Measurements from ENCODE around the gene GRK5. TPM values are rescaled to one million over a fixed set of nuclear protein-coding genes. Genes with fewer than 3 reads are reported as not detected.

Gene GRK5
- total RNA-seq, 1 experiment from 2014 or later, result 1.2 TPM

DNA sequence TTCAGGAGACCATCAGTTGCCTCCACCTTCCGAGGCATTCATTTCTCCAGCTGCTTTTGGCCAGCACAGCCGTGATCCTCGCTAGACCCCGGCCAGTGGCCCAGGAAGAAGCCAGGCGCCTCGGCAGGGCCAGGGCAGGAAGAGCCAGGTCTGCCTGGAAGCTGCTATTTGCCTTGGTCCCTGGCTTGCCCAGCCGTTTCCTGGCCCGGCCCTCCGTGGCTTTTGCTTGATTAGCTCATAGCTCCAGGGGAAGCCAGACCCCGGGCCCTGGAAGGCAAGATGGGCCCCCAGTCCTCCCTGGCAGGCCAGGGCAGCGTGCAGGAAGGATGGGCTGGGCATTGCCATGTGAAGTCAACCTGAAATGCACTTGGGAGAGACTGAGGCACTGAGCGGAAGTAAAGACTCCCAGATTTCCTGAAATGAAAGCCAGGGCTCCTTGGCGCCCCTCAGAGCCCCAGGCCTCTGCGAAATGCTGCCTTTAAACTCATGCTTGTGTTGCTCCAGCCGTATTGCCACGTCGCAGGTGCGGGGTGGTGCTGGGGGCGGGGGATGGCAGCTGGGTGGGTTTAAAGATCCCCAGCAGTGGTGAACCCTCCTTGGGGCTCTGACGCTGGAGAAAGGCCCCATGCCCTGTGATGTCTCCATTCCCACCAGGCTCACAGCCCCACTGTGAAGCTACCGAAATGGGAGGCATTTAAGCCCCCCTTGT, 160.6 kb downstream of the GRK5 start:
- Histone ChIP-seq H3K56ac (ENCODE audit: insufficient read length, low read depth, low read length) (no peak overlapping the region), H4K91ac (ENCODE audit: insufficient read length, low read depth, low read length) (no peak overlapping the region), H3K79me2 (ENCODE audit: insufficient read depth, low read length) (no peaks in the 10 kb centered on the region), H2BK15ac (ENCODE audit: low read depth, low read length) (no peak overlapping the region), H2BK20ac (ENCODE audit: low read depth, low read length, poor library complexity, severe bottlenecking) (no peak overlapping the region), H3K4ac (ENCODE audit: low read depth, low read length) (no peak overlapping the region), H3K14ac (ENCODE audit: insufficient read depth, low read length) (no peak overlapping the region), H3K9ac (ENCODE audit: extremely low read depth, insufficient read length, low read length) (no peak overlapping the region), H3K27ac (ENCODE audit: insufficient read length, low read depth, low read length) (no peak overlapping the region), H2BK120ac (ENCODE audit: low read depth, low read length, poor library complexity, severe bottlenecking) (no peak overlapping the region), H3K27me3 (ENCODE audit: insufficient read depth, low read length) (no peaks in the 10 kb centered on the region), H2BK12ac (ENCODE audit: insufficient read length, low read depth, low read length) (no peak overlapping the region), H3K4me1 (ENCODE audit: insufficient read depth, low read length) (no peaks in the 10 kb centered on the region; the same call in 1 of the 2 replicates), H3K23me2 (ENCODE audit: insufficient read length, low read depth, low read length, poor library complexity, severe bottlenecking) (no peaks in the 10 kb centered on the region), H4K5ac (ENCODE audit: insufficient read length, low read depth, low read length) (no peak overlapping the region), H3K9me3 (ENCODE audit: control insufficient read depth, low read depth, low read length) (no peaks in the 10 kb centered on the region), H3K18ac (ENCODE audit: insufficient read length, low read depth, low read length) (no peak overlapping the region), H2BK5ac (ENCODE audit: insufficient read length, low read length) (no peak overlapping the region), H3T11ph (ENCODE audit: low read length) (no peak overlapping the region), H3K4me2 (ENCODE audit: insufficient read depth, insufficient read length, low read length) (no peak overlapping the region), H2AK5ac (ENCODE audit: insufficient read length, low read length) (no peak overlapping the region), H4K8ac (replicated peaks; ENCODE audit: insufficient read length, low read depth, low read length) (no peak overlapping the region), H4K20me1 (ENCODE audit: control insufficient read depth, insufficient read depth, insufficient read length) (no peaks in the 10 kb centered on the region), H3K79me1 (ENCODE audit: insufficient read depth, low read depth, low read length, poor library complexity, severe bottlenecking) (no peaks in the 10 kb centered on the region), H3K23ac (ENCODE audit: insufficient read length, low read depth, low read length) (no peak overlapping the region), H2AFZ (ENCODE audit: low read length) (no peak overlapping the region)
- WGBS (ENCODE audit: extremely low coverage, insufficient read length, low lambda C conversion rate), result no CpG with 5 or more reads among the region's 21 CpGs
- Mint-ChIP-seq H3K36me3 (ENCODE audit: insufficient read depth in 1 of 3, low read depth in 3 of 3) (no peaks in the 10 kb centered on the region), H3K27me3 (ENCODE audit: low read depth) (peaks cover 2% of the 10 kb centered on the region; the same call in 1 of the 2 replicates), H3K4me1 (peaks cover 2 to 4% of the 10 kb centered on the region in 2 experiments), H3K9me3 (no peaks in the 10 kb centered on the region; a peak in 1 of 5 replicates), H3K27ac (no peak overlapping the region), H3K4me3 (no peak overlapping the region)
- DNase-seq, result no peak
- no peak for TF ChIP-seq CTCF (conservative IDR thresholded peaks at IDR 0.05)

Measured in H9 (cell line).